HG02870 (cell line): ENCODE measurements around the gene MAD1L1.

Experiments used
- ATAC-seq: cut with Tn5 transposase; IDR thresholded peaks from one replicate; pipeline ENCODE4 v1.9.1; 2021; ENCODE audit warnings: mild to moderate bottlenecking, moderate library complexity; ENCODE audit not compliant: unreplicated experiment

Gene MAD1L1

GRCh38 chr7:1948887-1949680 is 283.7 kb downstream of the MAD1L1 start:
- ATAC-seq = no peak

- no peak for ATAC-seq
These were observed 284.4 kb downstream of the MAD1L1 start for GRCh38 chr7:1948301-1948796.

GRCh38 chr7:1947586-1948217 is 285.0 kb downstream of the MAD1L1 start:
- ATAC-seq = no peak

GRCh38 chr7:1946773-1947450 is 285.8 kb downstream of the MAD1L1 start:
- no peak for ATAC-seq

- no peak for ATAC-seq
These were observed 286.5 kb downstream of the MAD1L1 start for GRCh38 chr7:1946025-1946772.

GRCh38 chr7:1945558-1945957 is 287.2 kb downstream of the MAD1L1 start:
- no peak for ATAC-seq

GRCh38 chr7:1944619-1945210 is 288.0 kb downstream of the MAD1L1 start:
- ATAC-seq = no peak

- ATAC-seq = no peak
These were observed 288.7 kb downstream of the MAD1L1 start for GRCh38 chr7:1943933-1944618.

- no peak for ATAC-seq
These were observed 289.4 kb downstream of the MAD1L1 start for GRCh38 chr7:1943326-1943725.

- ATAC-seq = no peak
These were observed 289.8 kb downstream of the MAD1L1 start for GRCh38 chr7:1942941-1943289.

GRCh38 chr7:1942243-1942940 is 290.4 kb downstream of the MAD1L1 start:
- ATAC-seq = no peak

- no peak for ATAC-seq
These were observed 291.1 kb downstream of the MAD1L1 start for GRCh38 chr7:1941464-1942242.

GRCh38 chr7:1940863-1941262 is 291.9 kb downstream of the MAD1L1 start:
- ATAC-seq = no peak

GRCh38 chr7:1940402-1940786 is 292.4 kb downstream of the MAD1L1 start:
- ATAC-seq = peak; percentile 85

GRCh38 chr7:1939434-1940401 is 293.0 kb downstream of the MAD1L1 start:
- ATAC-seq = peak; percentile 20

- ATAC-seq = no peak
These were observed 293.8 kb downstream of the MAD1L1 start for GRCh38 chr7:1938788-1939433.

- ATAC-seq = no peak
These were observed 295.5 kb downstream of the MAD1L1 start for GRCh38 chr7:1937252-1937605.
